Astrocyte (in vitro differentiated cells and primary cell): ENCODE data around the gene CD300A. TPM values are rescaled to one million over a fixed set of nuclear protein-coding genes. Genes with fewer than 3 reads are reported as not detected.

Source experiments
- DNase-seq: peaks from one replicate; pipeline ENCODE4 v3.0.0-alpha.2; 2010; ENCODE audit warnings: low read depth
- FAIRE-seq: peaks from 2 replicates; lab custom pipeline; 2011; peaks lifted over from hg19 to GRCh38; lab: Jason Lieb, UNC
- H2AFZ ChIP-seq: 2 replicates; pipeline ENCODE4 v1.6.0; 2012; ENCODE audit warnings: low read depth, low read length, inconsistent platforms
- H3K27ac ChIP-seq: 2 replicates; pipeline ENCODE4 v1.5.1; 2011; ENCODE audit warnings: low read depth, low read length, inconsistent platforms
- H3K27me3 ChIP-seq: 2 replicates; pipeline ENCODE4 v1.6.0; 2011; ENCODE audit warnings: low read length, inconsistent platforms; ENCODE audit not compliant: insufficient read depth
- H3K36me3 ChIP-seq: 2 replicates; pipeline ENCODE4 v1.5.1; 2011; ENCODE audit warnings: low read length, inconsistent platforms; ENCODE audit not compliant: insufficient read depth
- H3K4me1 ChIP-seq: 2 replicates; pipeline ENCODE4 v1.5.1; 2011; ENCODE audit warnings: low read length, inconsistent platforms; ENCODE audit not compliant: insufficient read depth
- H3K4me2 ChIP-seq: 2 replicates; pipeline ENCODE4 v1.6.0; 2012; ENCODE audit warnings: low read length, inconsistent platforms
- H3K4me3 ChIP-seq: 2 replicates; pipeline ENCODE4 v1.5.1; 2011; ENCODE audit warnings: low read depth, mild to moderate bottlenecking, low read length, inconsistent platforms; ENCODE audit not compliant: insufficient read depth
- H3K79me2 ChIP-seq: 2 replicates; pipeline ENCODE4 v1.6.0; 2012; ENCODE audit warnings: mild to moderate bottlenecking, low read length, inconsistent platforms; ENCODE audit not compliant: insufficient read depth
- H3K9ac ChIP-seq: 2 replicates; pipeline ENCODE4 v1.6.0; 2012; ENCODE audit warnings: mild to moderate bottlenecking, low read length, inconsistent platforms
- H3K9me3 ChIP-seq: 2 replicates; pipeline ENCODE4 v1.5.1; 2012; ENCODE audit warnings: low read depth, mild to moderate bottlenecking, low read length, inconsistent platforms; ENCODE audit not compliant: insufficient read depth
- H4K20me1 ChIP-seq: 2 replicates; pipeline ENCODE4 v1.6.0; 2012; ENCODE audit warnings: low read length, inconsistent platforms; ENCODE audit not compliant: insufficient read depth
- H3K27ac Mint-ChIP-seq: one replicate; pipeline ENCODE4 v1.8.0; 2021; ENCODE audit warnings: mild to moderate bottlenecking, mixed read lengths; ENCODE audit not compliant: unreplicated experiment
- H3K27me3 Mint-ChIP-seq: one replicate; pipeline ENCODE4 v1.8.0; 2021; ENCODE audit warnings: low read depth, mixed read lengths; ENCODE audit not compliant: unreplicated experiment
- H3K36me3 Mint-ChIP-seq: one replicate; pipeline ENCODE4 v1.8.0; 2021; ENCODE audit warnings: low read depth, mixed read lengths; ENCODE audit not compliant: unreplicated experiment
- H3K4me1 Mint-ChIP-seq: one replicate; pipeline ENCODE4 v1.8.0; 2021; ENCODE audit warnings: low read depth, mixed read lengths; ENCODE audit not compliant: unreplicated experiment
- H3K4me3 Mint-ChIP-seq: one replicate; pipeline ENCODE4 v1.8.0; 2021; ENCODE audit warnings: mild to moderate bottlenecking, moderate library complexity, mixed read lengths; ENCODE audit not compliant: unreplicated experiment
- H3K9me3 Mint-ChIP-seq: one replicate; pipeline ENCODE4 v1.8.0; 2021; ENCODE audit warnings: mild to moderate bottlenecking, mixed read lengths; ENCODE audit not compliant: unreplicated experiment
- CTCF ChIP-seq: IDR thresholded peaks from 2 replicates; pipeline ENCODE4 v1.5.1; 2011; ENCODE audit warnings: low read depth, mild to moderate bottlenecking, inconsistent platforms, low read length, moderate library complexity; ENCODE audit not compliant: insufficient read depth
- EZH2 ChIP-seq: IDR thresholded peaks from 2 replicates; pipeline ENCODE4 v1.6.1; 2012; ENCODE audit warnings: mild to moderate bottlenecking, low read length, inconsistent platforms; ENCODE audit not compliant: insufficient read depth
- total RNA-seq: library from RNA; stranded (reverse); gene quantifications from 2 replicates; pipeline ENCODE4 v1.2.1, GENCODE V29; 2021

Gene CD300A
- total RNA-seq, 1 donor from 2014 or later = not detected

DNA sequence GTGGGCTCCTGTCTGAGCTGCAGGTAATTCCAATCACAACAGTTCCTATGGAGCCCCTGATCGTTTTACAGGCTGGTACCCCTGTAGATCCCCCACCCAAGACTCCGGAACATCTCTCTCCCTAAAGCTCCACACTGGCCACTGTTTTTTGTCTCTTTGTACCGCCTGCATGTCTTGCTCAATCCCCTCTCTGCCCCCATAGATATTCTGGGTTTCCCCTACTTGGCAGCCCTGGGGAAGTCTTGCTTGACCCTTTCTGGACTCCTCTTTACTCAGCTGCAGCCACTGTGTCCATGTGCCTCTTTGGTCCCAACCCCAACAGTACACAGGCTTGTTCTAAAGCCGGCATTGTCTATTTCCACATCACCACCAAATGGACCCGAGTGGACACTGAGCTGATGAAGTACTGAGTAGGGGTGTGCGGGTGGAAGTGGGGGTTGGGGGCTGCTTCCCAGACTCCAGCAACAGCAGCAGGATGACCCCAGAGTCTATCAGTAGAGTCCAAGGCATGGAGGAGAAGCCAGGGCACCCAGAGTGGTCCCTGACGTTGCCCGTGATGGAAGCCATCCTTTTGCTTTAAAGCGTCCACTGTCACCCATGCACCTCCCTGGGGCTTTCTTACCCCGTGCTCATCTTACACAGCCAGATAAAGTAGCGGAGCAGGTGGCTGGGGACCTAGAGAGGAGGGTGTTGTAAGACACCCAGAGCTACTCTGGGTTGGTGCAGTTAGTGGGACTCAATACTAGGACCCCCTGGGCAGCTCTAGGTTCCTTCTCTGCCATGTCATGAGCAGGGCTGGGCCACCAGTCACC is 58.4 kb downstream of the CD300A start:
- Histone ChIP-seq H3K4me2 (no peak overlapping the region), H3K27me3 (no peaks in the 10 kb centered on the region), H3K4me1 (no peaks in the 10 kb centered on the region), H3K9me3 (peaks cover 3% of the 10 kb centered on the region), H3K36me3 (no peaks in the 10 kb centered on the region), H3K9ac (no peak overlapping the region), H3K79me2 (no peaks in the 10 kb centered on the region), H4K20me1 (no peaks in the 10 kb centered on the region), H3K27ac (no peak overlapping the region), H3K4me3 (no peak overlapping the region), H2AFZ (no peak overlapping the region)
- FAIRE-seq (no peak), DNase-seq (no peak)
- Mint-ChIP-seq H3K9me3 (peaks cover 10% of the 10 kb centered on the region), H3K27ac (no peak overlapping the region), H3K4me3 (no peak overlapping the region), H3K4me1 (no peaks in the 10 kb centered on the region), H3K27me3 (peaks cover 72% of the 10 kb centered on the region), H3K36me3 (no peaks in the 10 kb centered on the region)
- TF ChIP-seq EZH2 (no peak), CTCF (no peak)

GRCh38 chr17:74525465-74525725 is 59.0 kb downstream of the CD300A start:
- Histone ChIP-seq H4K20me1 (no peaks in the 10 kb centered on the region), H3K4me1 (no peaks in the 10 kb centered on the region), H3K27me3 (no peaks in the 10 kb centered on the region), H3K79me2 (no peaks in the 10 kb centered on the region), H3K9me3 (peaks cover 3% of the 10 kb centered on the region), H3K27ac (no peak overlapping the region), H3K9ac (no peak overlapping the region), H3K4me2 (no peak overlapping the region), H3K36me3 (no peaks in the 10 kb centered on the region), H3K4me3 (no peak overlapping the region), H2AFZ (no peak overlapping the region)
- no peak overlapping the region for H3K27ac Mint-ChIP-seq
- no peaks in the 10 kb centered on the region for H3K4me1 Mint-ChIP-seq
- TF ChIP-seq EZH2 = no peak
- no peaks in the 10 kb centered on the region for H3K36me3 Mint-ChIP-seq
- peaks cover 8% of the 10 kb centered on the region for H3K9me3 Mint-ChIP-seq
- no peak for FAIRE-seq
- H3K4me3 Mint-ChIP-seq = no peak overlapping the region
- peaks cover 77% of the 10 kb centered on the region for H3K27me3 Mint-ChIP-seq
- no peak for DNase-seq

GRCh38 chr17:74525781-74526288 is 59.4 kb downstream of the CD300A start:
- peaks cover 3% of the 10 kb centered on the region for H3K9me3 ChIP-seq
- Mint-ChIP-seq H3K4me3 (no peak overlapping the region), H3K27ac (no peak overlapping the region), H3K9me3 (peaks cover 8% of the 10 kb centered on the region), H3K36me3 (no peaks in the 10 kb centered on the region), H3K27me3 (peaks cover 80% of the 10 kb centered on the region), H3K4me1 (no peaks in the 10 kb centered on the region)
- no peak overlapping the region for H3K4me2 ChIP-seq
- H3K27me3 ChIP-seq = no peaks in the 10 kb centered on the region
- no peaks in the 10 kb centered on the region for H4K20me1 ChIP-seq
- FAIRE-seq (no peak), DNase-seq (no peak)
- TF ChIP-seq CTCF (no peak), EZH2 (no peak)
- no peaks in the 10 kb centered on the region for H3K36me3 ChIP-seq
- no peaks in the 10 kb centered on the region for H3K4me1 ChIP-seq
- H3K79me2 ChIP-seq = no peaks in the 10 kb centered on the region
- no peak overlapping the region for H3K4me3 ChIP-seq
- H3K9ac ChIP-seq = no peak overlapping the region
- no peak overlapping the region for H3K27ac ChIP-seq
- no peak overlapping the region for H2AFZ ChIP-seq
